Fibroblast of the aortic adventitia (primary cell): ENCODE measurements around the gene USP33. TPM values are rescaled to one million over a fixed set of nuclear protein-coding genes. Genes with fewer than 3 reads are reported as not detected.

ENCODE experiments used
- DNase-seq: peaks from one replicate; pipeline ENCODE4 v3.0.0-alpha.2; 2010; ENCODE audit warnings: low read depth
- H3K4me3 ChIP-seq: 2 replicates; pipeline ENCODE4 v1.5.1; 2011; ENCODE audit warnings: low read depth, mild to moderate bottlenecking, control low read depth, low read length, moderate library complexity
- CTCF ChIP-seq: IDR thresholded peaks from 2 replicates; pipeline ENCODE4 v1.5.1; 2011; ENCODE audit warnings: mild to moderate bottlenecking, low read length, control low read depth, inconsistent platforms; ENCODE audit not compliant: insufficient read depth
- total RNA-seq: library from RNA; depleted of rRNA; stranded (reverse); fragments of >200 nt; gene quantifications from 2 replicates; pipeline ENCODE4 v1.2.3, GENCODE V29; 2012; ENCODE audit warnings: low replicate concordance

USP33 gene
- total RNA-seq, 1 donor: 71.9 TPM

GRCh38 chr1:77671836-77672235 is 87.8 kb downstream of the USP33 start:
- DNase-seq: peak; percentile 36
- no peak for TF ChIP-seq CTCF
- no peak overlapping the region for H3K4me3 ChIP-seq

DNA sequence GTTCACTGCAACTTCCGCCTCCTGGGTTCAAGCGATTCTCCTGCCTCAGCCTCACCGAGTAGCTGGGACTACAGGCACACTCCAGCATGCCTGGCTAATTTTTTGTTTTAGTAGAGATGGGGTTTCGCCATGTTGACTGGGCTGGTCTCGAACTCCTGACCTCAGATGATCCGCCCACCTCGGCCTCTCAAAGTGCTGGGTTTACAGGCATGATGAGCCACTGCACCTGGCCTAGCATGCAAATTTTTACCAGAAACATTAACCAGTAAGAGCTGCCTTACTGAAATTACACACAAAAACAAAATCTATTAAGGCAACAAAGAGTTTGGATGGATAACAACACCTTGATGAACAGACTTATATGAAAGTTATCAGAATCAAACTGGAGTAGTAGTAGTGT is 89.3 kb downstream of the USP33 start:
- H3K4me3 ChIP-seq: no peak overlapping the region
- no peak for DNase-seq
- no peak for TF ChIP-seq CTCF

DNA sequence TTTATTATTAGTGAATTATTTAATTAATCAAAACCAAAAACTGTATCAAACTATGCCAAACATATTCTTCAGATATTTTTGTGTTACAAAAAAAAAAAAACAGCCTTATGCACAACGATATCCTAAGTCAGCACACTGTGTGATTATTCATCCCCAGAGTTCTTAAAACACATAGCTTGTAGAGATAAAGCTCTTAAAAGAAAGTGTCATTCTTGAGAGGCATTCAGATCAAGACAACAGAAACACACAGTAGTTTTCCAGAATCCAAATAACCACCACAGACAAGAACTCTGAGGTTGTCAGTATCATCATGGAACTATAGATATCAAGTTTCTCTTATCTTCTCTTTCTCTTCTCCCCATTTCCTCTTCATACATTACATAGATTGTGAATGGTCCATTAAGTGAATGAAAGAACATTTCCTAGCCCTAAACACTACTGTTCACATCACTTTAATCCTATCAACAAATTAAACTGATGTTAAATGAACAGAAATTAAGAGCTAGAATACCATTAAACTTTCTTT is 90.7 kb downstream of the USP33 start:
- H3K4me3 ChIP-seq: no peak overlapping the region
- TF ChIP-seq CTCF: no peak
- DNase-seq: no peak

- no peak overlapping the region for H3K4me3 ChIP-seq
- DNase-seq: no peak
- TF ChIP-seq CTCF: no peak
These were observed 94.6 kb downstream of the USP33 start for GRCh38 chr1:77664939-77665516.

DNA sequence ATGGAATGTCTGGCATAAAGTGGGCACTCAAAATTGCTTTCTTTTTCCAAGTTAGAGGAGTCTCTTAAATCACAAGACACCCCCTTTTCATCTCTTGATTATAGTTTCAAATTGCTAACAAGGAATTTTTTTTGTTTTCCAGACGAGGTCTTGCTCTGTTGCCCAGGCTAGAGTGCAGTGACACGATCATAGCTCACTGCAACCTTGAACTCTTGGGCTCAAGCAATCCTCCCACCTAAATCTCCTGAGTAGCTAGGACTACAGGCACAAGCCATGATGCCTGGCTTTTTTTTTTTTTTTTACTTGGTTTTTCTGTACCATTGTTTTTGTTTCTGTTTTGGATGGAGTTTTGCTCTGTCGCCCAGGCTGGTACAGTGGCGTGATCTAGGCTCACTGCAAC is 98.0 kb downstream of the USP33 start:
- H3K4me3 ChIP-seq: no peak overlapping the region
- DNase-seq: no peak
- TF ChIP-seq CTCF: no peak

GRCh38 chr1:77659879-77660593 is 99.6 kb downstream of the USP33 start:
- no peak for DNase-seq
- no peak for TF ChIP-seq CTCF
- H3K4me3 ChIP-seq: no peak overlapping the region

DNA sequence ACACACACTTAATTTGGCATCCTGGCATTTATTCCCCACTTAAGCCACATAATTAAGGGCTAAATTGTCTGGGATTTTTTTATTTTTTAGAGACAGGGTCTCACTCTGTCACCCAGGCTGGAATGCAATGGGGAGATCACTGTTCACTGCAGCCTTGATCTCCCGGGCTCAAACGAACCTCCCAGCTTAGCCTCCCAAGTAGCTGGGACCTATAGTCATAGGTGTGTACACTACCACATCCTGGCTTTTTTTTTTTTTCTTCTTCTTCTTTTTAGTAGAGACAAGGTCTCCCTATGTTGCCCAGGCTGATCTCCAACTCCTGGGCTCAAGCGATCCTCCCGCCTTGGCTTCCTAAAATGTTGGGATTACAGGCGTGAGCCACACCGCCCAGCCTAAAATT is 101.4 kb downstream of the USP33 start:
- TF ChIP-seq CTCF: no peak
- no peak overlapping the region for H3K4me3 ChIP-seq
- no peak for DNase-seq
